Measurements from ENCODE around the gene FAM89A. TPM values are rescaled to one million over a fixed set of nuclear protein-coding genes. Genes with fewer than 3 reads are reported as not detected.

Gene FAM89A
- total and polyA plus RNA-seq, 9 of the 15 experiments (the other 6 are each of a cell fraction or from before 2014, with no cell fraction given) = 8.7 to 66.2 (median 43.3) TPM

DNA sequence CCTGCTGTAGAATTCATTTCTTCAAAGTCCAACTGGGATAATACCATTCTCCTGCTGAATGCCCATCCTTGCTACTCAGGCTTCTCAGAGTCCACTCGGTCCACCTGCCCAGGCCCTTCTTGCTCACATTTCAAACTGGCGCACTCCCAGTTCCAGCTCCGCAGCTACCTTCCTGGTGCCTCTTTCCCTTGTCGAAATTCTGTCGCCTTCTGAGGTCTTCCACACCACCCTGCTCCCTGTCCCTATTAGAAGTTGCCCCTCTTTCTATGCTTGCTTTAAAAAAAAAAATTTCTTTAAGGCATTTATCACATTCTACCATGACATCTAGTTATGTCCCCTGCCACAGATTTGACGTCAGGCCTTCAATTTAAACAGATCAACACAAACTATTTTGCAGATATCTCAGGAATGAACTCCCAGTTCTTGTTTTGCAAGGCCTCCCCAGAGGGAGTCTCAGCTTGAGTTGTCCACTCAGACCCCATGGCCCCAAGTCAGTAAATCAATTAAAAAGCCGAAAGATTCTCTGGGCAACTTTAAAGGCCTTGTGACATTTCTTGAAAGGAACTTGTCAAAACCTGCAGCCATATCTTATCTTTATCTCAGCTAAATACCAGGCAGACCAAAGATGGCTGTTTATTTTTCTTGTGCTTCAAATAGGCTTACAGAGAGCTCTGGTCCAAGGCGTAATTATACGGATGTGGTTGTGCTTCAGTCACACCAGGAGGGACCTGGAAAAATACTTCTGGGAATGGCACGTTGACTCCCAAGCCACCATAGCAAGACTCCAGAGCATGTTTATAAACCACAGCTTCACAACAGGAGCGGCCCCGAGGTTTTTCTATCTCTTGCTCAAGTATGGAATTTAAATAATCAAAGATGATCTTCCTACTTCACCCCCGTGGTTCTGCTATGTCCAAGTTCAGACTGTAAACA lies 2.2 kb downstream of the FAM89A start (continued):
- TF ChIP-seq, protein P1, sequence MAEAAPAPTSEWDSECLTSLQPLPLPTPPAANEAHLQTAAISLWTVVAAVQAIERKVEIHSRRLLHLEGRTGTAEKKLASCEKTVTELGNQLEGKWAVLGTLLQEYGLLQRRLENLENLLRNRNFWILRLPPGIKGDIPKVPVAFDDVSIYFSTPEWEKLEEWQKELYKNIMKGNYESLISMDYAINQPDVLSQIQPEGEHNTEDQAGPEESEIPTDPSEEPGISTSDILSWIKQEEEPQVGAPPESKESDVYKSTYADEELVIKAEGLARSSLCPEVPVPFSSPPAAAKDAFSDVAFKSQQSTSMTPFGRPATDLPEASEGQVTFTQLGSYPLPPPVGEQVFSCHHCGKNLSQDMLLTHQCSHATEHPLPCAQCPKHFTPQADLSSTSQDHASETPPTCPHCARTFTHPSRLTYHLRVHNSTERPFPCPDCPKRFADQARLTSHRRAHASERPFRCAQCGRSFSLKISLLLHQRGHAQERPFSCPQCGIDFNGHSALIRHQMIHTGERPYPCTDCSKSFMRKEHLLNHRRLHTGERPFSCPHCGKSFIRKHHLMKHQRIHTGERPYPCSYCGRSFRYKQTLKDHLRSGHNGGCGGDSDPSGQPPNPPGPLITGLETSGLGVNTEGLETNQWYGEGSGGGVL (CRISPR knock-in tag; IDR thresholded peaks at IDR 0.05) = no peak
- TF ChIP-seq JUN (IDR thresholded peaks at IDR 0.05; ENCODE audit: borderline replicate concordance, low read depth, low read length) = no peak
- no peak for TF ChIP-seq JUN (CRISPR knock-in tag; IDR thresholded peaks at IDR 0.05; ENCODE audit: borderline replicate concordance)
- no peak for TF ChIP-seq ZNF253 (CRISPR knock-in tag; conservative IDR thresholded peaks at IDR 0.05)

DNA sequence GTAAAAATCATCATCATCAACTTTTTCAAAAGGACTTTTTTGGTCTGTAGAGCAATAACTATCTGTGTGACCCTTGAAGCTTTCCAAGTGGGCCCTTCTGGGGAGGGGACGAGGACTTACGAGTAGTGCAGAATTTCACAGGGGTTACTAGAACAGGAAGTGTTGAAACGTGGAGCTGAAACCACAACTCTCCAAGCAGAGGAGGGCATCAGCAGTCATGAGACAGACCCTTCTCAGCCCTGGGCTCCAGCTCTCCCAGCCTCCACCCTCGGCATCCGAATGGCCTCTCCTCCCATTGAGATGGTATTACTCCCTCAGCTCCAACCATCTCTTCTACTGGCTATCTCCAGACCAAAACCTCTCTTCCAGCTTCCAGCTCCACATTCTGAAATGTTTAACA lies 3.6 kb downstream of the FAM89A start:
- H3K36me3 ChIP-seq (ENCODE audit: control insufficient read depth, insufficient read depth, low read length) = peaks cover 20% of the 10 kb centered on the region; the same call in 1 of the 3 replicates
- H3K9ac ChIP-seq (ENCODE audit: insufficient read depth in 1 of 2, low read depth in 2 of 2, low read length in 2 of 2) = peak overlapping the region in 1 of 2 experiments; percentile 11; a peak in 1 of 4 replicates
- FAIRE-seq = no peak
- WGBS (ENCODE audit: insufficient coverage, low coverage, missing lambda C conversion rate) = 23% methylated on average over 5 of the region's 5 CpGs
- intact Hi-C loops (cut with micrococcal nuclease) (loop anchor here (2.0 to 5.0 kb wide), 2 partner anchors 42 to 166 kb away; no protein-coding TSS in a partner anchor), in situ Hi-C loops (cut with MboI) (no loop called here)
- H4K20me1 ChIP-seq (replicated peaks; ENCODE audit: control insufficient read depth, insufficient read depth, low read length) = peaks cover 19% of the 10 kb centered on the region; the same call in 1 of the 2 replicates
- CTCF ChIA-PET (ENCODE audit: low intra/inter-chr PET ratio) = no interaction called here
- peaks cover 75% of the 10 kb centered on the region for H3K79me2 ChIP-seq (ENCODE audit: control insufficient read depth, insufficient read depth, low read length)
- H3K4me3 ChIP-seq = no peak overlapping the region
- H2AFZ ChIP-seq (ENCODE audit: low read depth, low read length) = no peak overlapping the region
- DNase-seq (ENCODE audit: extremely low read depth in 1 of 4, low spot score in 3 of 4) = no peak
- no peaks in the 10 kb centered on the region for H3K27me3 ChIP-seq (ENCODE audit: control insufficient read depth in 2 of 2, insufficient read depth in 2 of 2, low read length in 2 of 2)
- no peak overlapping the region for H3K4me2 ChIP-seq (ENCODE audit: insufficient read depth, low read length)
- peaks cover 30 to 48% of the 10 kb centered on the region in 2 experiments for H3K4me1 ChIP-seq (replicated peaks in 1 of 2; ENCODE audit: control insufficient read depth in 2 of 2, insufficient read depth in 2 of 2, low read length in 2 of 2)
- H3K27ac ChIP-seq (ENCODE audit: extremely low read depth, low read depth, low read length) = no peak overlapping the region
- no peak for ATAC-seq
- no TSS peak for BruUV-seq (replicated peaks)
- no peaks in the 10 kb centered on the region for H3K9me3 ChIP-seq (replicated peaks; ENCODE audit: control insufficient read depth, insufficient read depth, low read depth, low read length)
- no peaks in the 10 kb centered on the region for H3K9me1 ChIP-seq (ENCODE audit: control insufficient read depth, insufficient read depth, low read length)
- POLR2A ChIA-PET = interaction anchor here (0.7 to 3.0 kb wide), 8 partner anchors 10 to 171 kb away, joined by 3 to 12 read pairs (median 6); no protein-coding TSS in a partner anchor
- peak; percentile 39; the same call in 1 of the 2 replicates for TF ChIP-seq SPI1 (IDR thresholded peaks at IDR 0.05; ENCODE audit: borderline replicate concordance, low read depth, low read length)
- no peak for TF ChIP-seq TCF7 (IDR thresholded peaks at IDR 0.05; ENCODE audit: borderline replicate concordance)
- TF ChIP-seq KAT8 (IDR thresholded peaks at IDR 0.05; ENCODE audit: low read depth) = no peak
- TF ChIP-seq MAFG (tag; conservative IDR thresholded peaks at IDR 0.05) = no peak
- TF ChIP-seq EZH2 (IDR thresholded peaks at IDR 0.05; ENCODE audit: borderline replicate concordance, low read depth, low read length) = no peak
- no peak for TF ChIP-seq MECOM (CRISPR knock-in tag; IDR thresholded peaks at IDR 0.05)
- no peak for TF ChIP-seq CHD2 (IDR thresholded peaks at IDR 0.05; ENCODE audit: low read depth, low read length)
- 0 out of 2 replicates have a peak, but pooled peaks have one; percentile 30 for TF ChIP-seq SMAD4 (CRISPR knock-in tag; conservative IDR thresholded peaks at IDR 0.05)
- 0 out of 2 replicates have a peak, but pooled peaks have one; percentile 22 for TF ChIP-seq CEBPB (tag; IDR thresholded peaks at IDR 0.05)
- TF ChIP-seq ZNF584 (CRISPR knock-in tag; IDR thresholded peaks at IDR 0.05; ENCODE audit: low read depth) = no peak

Data from K562 (cell line).